ENCODE measurements around the gene COX7A1. TPM values are rescaled to one million over a fixed set of nuclear protein-coding genes. Genes with fewer than 3 reads are reported as not detected.
A peak's percentile ranks its signal among the peaks of the same experiment; 100 is the strongest.

Gene COX7A1
- total and polyA plus RNA-seq, 4 donors = 13.0 to 53.1 (median 36.0) TPM

GRCh38 chr19:36103842-36104552, 48.2 kb downstream of the COX7A1 start:
- TF ChIP-seq CTCF (IDR thresholded peaks at IDR 0.05; ENCODE audit: control extremely low read depth, extremely low read depth) = no peak
- H3K27ac ChIP-seq (ENCODE audit: low read depth in 1 of 2, low read length in 1 of 2) = no peak overlapping the region
- H3K27me3 ChIP-seq (ENCODE audit: control insufficient read depth in 3 of 3, insufficient read depth in 3 of 3, low read length in 2 of 3) = no peaks in the 10 kb centered on the region
- H3K4me3 ChIP-seq = no peak overlapping the region
- H3K4me1 ChIP-seq (ENCODE audit: control insufficient read depth in 5 of 5, insufficient read depth in 5 of 5, low read length in 5 of 5) = no peaks in the 10 kb centered on the region
- no peak overlapping the region for H3K9ac ChIP-seq (ENCODE audit: insufficient read depth in 1 of 2, low read length in 2 of 2)
- ATAC-seq (ENCODE audit: insufficient read depth, low FRiP score) = no peak
- H3K9me3 ChIP-seq (ENCODE audit: control insufficient read depth in 4 of 4, insufficient read depth in 3 of 4, low read length in 3 of 4) = no peaks in the 10 kb centered on the region
- peaks cover 0 to 10% (median 0%) of the 10 kb centered on the region in 4 donors for H3K36me3 ChIP-seq (ENCODE audit: control insufficient read depth in 4 of 4, insufficient read depth in 4 of 4, low read length in 4 of 4)
- 94 to 98% methylated on average over 12 of the region's 12 CpGs for WGBS, 2 donors
- no peak for DNase-seq

- no peak for TF ChIP-seq CTCF (IDR thresholded peaks at IDR 0.05; ENCODE audit: control extremely low read depth, extremely low read depth)
- Histone ChIP-seq H3K36me3 (ENCODE audit: control insufficient read depth in 4 of 4, insufficient read depth in 4 of 4, low read length in 4 of 4) (peaks cover 0 to 10% (median 0%) of the 10 kb centered on the region in 4 donors), H3K4me1 (ENCODE audit: control insufficient read depth in 5 of 5, insufficient read depth in 5 of 5, low read length in 5 of 5) (no peaks in the 10 kb centered on the region), H3K9ac (ENCODE audit: insufficient read depth in 1 of 2, low read length in 2 of 2) (no peak overlapping the region), H3K27me3 (ENCODE audit: control insufficient read depth in 3 of 3, insufficient read depth in 3 of 3, low read length in 2 of 3) (no peaks in the 10 kb centered on the region), H3K4me3 (no peak overlapping the region), H3K27ac (ENCODE audit: low read depth in 1 of 2, low read length in 1 of 2) (no peak overlapping the region), H3K9me3 (ENCODE audit: control insufficient read depth in 4 of 4, insufficient read depth in 3 of 4, low read length in 3 of 4) (no peaks in the 10 kb centered on the region)
- ATAC-seq (ENCODE audit: insufficient read depth, low FRiP score) (no peak), DNase-seq (no peak)
- 93 to 97% methylated on average over 24 of the region's 24 CpGs for WGBS, 2 donors
Measured at GRCh38 chr19:36103040-36103626, 49.1 kb downstream of the COX7A1 start.

GRCh38 chr19:36101550-36102327, 50.5 kb downstream of the COX7A1 start:
- Histone ChIP-seq H3K9ac (ENCODE audit: insufficient read depth in 1 of 2, low read length in 2 of 2) (no peak overlapping the region), H3K9me3 (ENCODE audit: control insufficient read depth in 4 of 4, insufficient read depth in 3 of 4, low read length in 3 of 4) (no peaks in the 10 kb centered on the region), H3K27me3 (ENCODE audit: control insufficient read depth in 3 of 3, insufficient read depth in 3 of 3, low read length in 2 of 3) (no peaks in the 10 kb centered on the region), H3K4me3 (no peak overlapping the region), H3K4me1 (ENCODE audit: control insufficient read depth in 5 of 5, insufficient read depth in 5 of 5, low read length in 5 of 5) (no peaks in the 10 kb centered on the region), H3K27ac (ENCODE audit: low read depth in 1 of 2, low read length in 1 of 2) (peak overlapping the region in 1 of 2 donors; percentile 5), H3K36me3 (ENCODE audit: control insufficient read depth in 4 of 4, insufficient read depth in 4 of 4, low read length in 4 of 4) (peaks cover 0 to 6% (median 0%) of the 10 kb centered on the region in 4 donors)
- no peak for ATAC-seq (ENCODE audit: insufficient read depth, low FRiP score)
- DNase-seq = no peak
- TF ChIP-seq CTCF (IDR thresholded peaks at IDR 0.05; ENCODE audit: control extremely low read depth, extremely low read depth) = no peak
- 93 to 94% methylated on average over 27 of the region's 27 CpGs for WGBS, 2 donors

Other genes with a start within 250 kb of the COX7A1 start
- gene HCST, start 249.9 kb downstream of the COX7A1 start, total RNA-seq = 10 to 100 TPM in 1 of 2 donors, 1 to 10 TPM in 1; 5.4 to 33.2 TPM
- gene HCST, start 249.9 kb downstream of the COX7A1 start, polyA plus RNA-seq = 100 to 1,000 TPM in 1 of 2 donors, 10 to 100 TPM in 1; 89.1 to 118 TPM
- 100 to 1,000 TPM in 1 of 2 donors, 10 to 100 TPM in 1; 17.0 to 282 TPM for gene TYROBP, start 244.2 kb downstream of the COX7A1 start, total RNA-seq
- 1,000 to 10,000 TPM in 1 of 2 donors, 100 to 1,000 TPM in 1; 552 to 1,276 TPM for gene TYROBP, start 244.2 kb downstream of the COX7A1 start, polyA plus RNA-seq
- 10 to 100 TPM in 1 of 2 donors, 1 to 10 TPM in 1; 3.6 to 14.0 TPM for gene LRFN3, start 216.1 kb downstream of the COX7A1 start, total RNA-seq
- gene LRFN3, start 216.1 kb downstream of the COX7A1 start, polyA plus RNA-seq = 1 to 10 TPM; 6.2 to 8.9 TPM
- gene SDHAF1, start 157.3 kb downstream of the COX7A1 start, total RNA-seq = 10 to 100 TPM; 11.4 to 19.7 TPM
- 10 to 100 TPM; 18.6 to 25.8 TPM for gene SDHAF1, start 157.3 kb downstream of the COX7A1 start, polyA plus RNA-seq
- gene SYNE4, start 143.6 kb downstream of the COX7A1 start, total RNA-seq = 10 to 100 TPM in 1 of 2 donors, 1 to 10 TPM in 1; 8.0 to 13.6 TPM
- gene SYNE4, start 143.6 kb downstream of the COX7A1 start, polyA plus RNA-seq = 10 to 100 TPM in 1 of 2 donors, 1 to 10 TPM in 1; 9.5 to 19.2 TPM
- 10 to 100 TPM; 13.3 to 24.5 TPM for gene ALKBH6, start 138.2 kb downstream of the COX7A1 start, total RNA-seq
- gene ALKBH6, start 138.2 kb downstream of the COX7A1 start, polyA plus RNA-seq = 10 to 100 TPM; 23.1 to 30.1 TPM
- gene CLIP3, start 119.6 kb downstream of the COX7A1 start, total RNA-seq = 10 to 100 TPM in 1 of 2 donors, 1 to 10 TPM in 1; 8.1 to 17.6 TPM
- gene CLIP3, start 119.6 kb downstream of the COX7A1 start, polyA plus RNA-seq = 1 to 10 TPM; 1.6 to 2.5 TPM
- gene THAP8, start 98.2 kb downstream of the COX7A1 start, total RNA-seq = 1 to 10 TPM; 4.1 to 5.5 TPM
- gene THAP8, start 98.2 kb downstream of the COX7A1 start, polyA plus RNA-seq = 1 to 10 TPM; 5.6 to 6.4 TPM
- gene WDR62, start 97.5 kb downstream of the COX7A1 start, total RNA-seq = 1 to 10 TPM; 2.1 to 2.2 TPM
- gene WDR62, start 97.5 kb downstream of the COX7A1 start, polyA plus RNA-seq = 1 to 10 TPM in 1 of 2 donors, under 1 TPM in 1; 0.86 to 1.3 TPM
- gene OVOL3, start 41.3 kb downstream of the COX7A1 start, total RNA-seq = not detected
- gene OVOL3, start 41.3 kb downstream of the COX7A1 start, polyA plus RNA-seq = not detected
- 100 to 1,000 TPM in 1 of 2 donors, 10 to 100 TPM in 1; 83.1 to 101 TPM for gene POLR2I, start 37.6 kb downstream of the COX7A1 start, total RNA-seq
- gene POLR2I, start 37.6 kb downstream of the COX7A1 start, polyA plus RNA-seq = 10 to 100 TPM; 65.1 to 96.6 TPM
- gene TBCB, start 37.0 kb downstream of the COX7A1 start, total RNA-seq = 100 to 1,000 TPM in 1 of 2 donors, 10 to 100 TPM in 1; 63.1 to 169 TPM
- gene TBCB, start 37.0 kb downstream of the COX7A1 start, polyA plus RNA-seq = 100 to 1,000 TPM; 132 to 213 TPM
- gene CAPNS1, start 12.4 kb downstream of the COX7A1 start, total RNA-seq = 100 to 1,000 TPM; 201 to 743 TPM
- gene CAPNS1, start 12.4 kb downstream of the COX7A1 start, polyA plus RNA-seq = 100 to 1,000 TPM; 654 to 689 TPM
- gene ZNF565, start 62.2 kb upstream of the COX7A1 start, total RNA-seq = 1 to 10 TPM; 3.0 to 8.4 TPM
- 1 to 10 TPM; 2.5 to 2.7 TPM for gene ZNF565, start 62.2 kb upstream of the COX7A1 start, polyA plus RNA-seq
- gene ZNF146, start 62.7 kb upstream of the COX7A1 start, total RNA-seq = 100 to 1,000 TPM in 1 of 2 donors, 10 to 100 TPM in 1; 38.5 to 101 TPM
- gene ZNF146, start 62.7 kb upstream of the COX7A1 start, polyA plus RNA-seq = 10 to 100 TPM; 13.6 to 33.1 TPM
- 10 to 100 TPM in 1 of 2 donors, 1 to 10 TPM in 1; 3.8 to 15.5 TPM for gene ZFP14, start 226.8 kb upstream of the COX7A1 start, total RNA-seq
- 1 to 10 TPM in 1 of 2 donors, under 1 TPM in 1; 0.95 to 1.6 TPM for gene ZFP14, start 226.8 kb upstream of the COX7A1 start, polyA plus RNA-seq